ENCODE measurements around the gene DIPK1B. TPM values are rescaled to one million over a fixed set of nuclear protein-coding genes. Genes with fewer than 3 reads are reported as not detected.

Gene DIPK1B
- total and polyA plus RNA-seq, 2 donors (not counting 3 experiments of a cell fraction or from before 2014, with no cell fraction given), result 253 to 441 TPM

DNA sequence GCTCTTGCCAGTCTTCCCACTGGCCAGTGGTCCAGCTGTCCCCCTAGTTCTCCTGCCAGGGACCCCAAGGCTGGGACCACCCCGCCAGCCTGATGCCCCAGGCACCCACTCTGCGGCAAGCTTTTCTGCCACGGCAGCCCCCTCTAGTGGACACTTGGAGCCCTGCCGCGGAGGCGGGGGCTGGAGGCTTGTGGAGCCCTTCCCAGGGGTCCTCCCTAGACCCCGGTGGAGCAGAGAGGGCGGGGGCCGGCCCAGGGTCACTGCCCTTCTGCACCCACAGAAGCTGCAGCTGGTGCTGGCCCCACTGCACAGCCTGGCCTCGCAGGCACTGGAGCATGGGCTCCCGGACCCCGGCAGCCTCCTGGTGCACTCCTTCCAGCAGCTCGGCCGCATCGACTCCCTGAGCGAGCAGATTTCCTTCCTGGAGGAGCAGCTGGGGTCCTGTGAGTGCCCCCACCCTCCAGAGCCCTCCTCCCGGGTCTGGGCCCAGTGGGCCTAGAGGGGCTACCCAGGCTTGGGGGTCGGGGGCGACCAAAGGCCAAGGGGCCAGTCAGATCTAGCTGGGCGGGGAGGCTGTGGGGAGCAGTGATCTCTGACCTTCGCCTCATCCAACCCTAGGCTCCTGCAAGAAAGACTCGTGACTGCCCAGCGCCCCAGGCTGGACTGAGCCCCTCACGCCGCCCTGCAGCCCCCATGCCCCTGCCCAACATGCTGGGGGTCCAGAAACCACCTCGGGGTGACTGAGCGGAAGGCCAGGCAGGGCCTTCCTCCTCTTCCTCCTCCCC, 40.5 kb upstream of the DIPK1B start:
- Histone ChIP-seq H3K4me2 (ENCODE audit: insufficient read depth, low read length) (no peak overlapping the region), H3K9ac (replicated peaks; ENCODE audit: extremely low read depth, insufficient read depth, low read length) (no peak overlapping the region), H3K9me3 (replicated peaks; ENCODE audit: control insufficient read depth, insufficient read depth, low read length) (no peaks in the 10 kb centered on the region), H2AFZ (ENCODE audit: low read depth, low read length) (no peak overlapping the region), H3K4me1 (ENCODE audit: control insufficient read depth, extremely low read depth, insufficient read depth, low read length) (peaks cover 15% of the 10 kb centered on the region), H4K20me1 (replicated peaks; ENCODE audit: control insufficient read depth, extremely low read depth, insufficient read depth, low read length) (no peaks in the 10 kb centered on the region), H3K4me3 (replicated peaks in 1 of 3; ENCODE audit: insufficient read depth in 1 of 3, low read depth in 1 of 3, low read length in 3 of 3) (peak overlapping the region in 1 of 3 experiments; percentile 3), H3K79me2 (ENCODE audit: control insufficient read depth, insufficient read depth, low read length) (peaks cover 35% of the 10 kb centered on the region), H3K9me1 (replicated peaks; ENCODE audit: control insufficient read depth, extremely low read depth, insufficient read depth, low read length) (no peaks in the 10 kb centered on the region), H3K36me3 (ENCODE audit: control insufficient read depth in 2 of 2, extremely low read depth in 1 of 2, insufficient read depth in 2 of 2, low read length in 2 of 2) (peaks cover 32 to 60% of the 10 kb centered on the region in 2 experiments), H3K27me3 (ENCODE audit: control insufficient read depth in 2 of 2, insufficient read depth in 2 of 2, low read length in 2 of 2) (no peaks in the 10 kb centered on the region), H3K27ac (ENCODE audit: insufficient read depth, low read depth, low read length) (no peak overlapping the region)
- CTCF ChIA-PET, result interaction anchor here (0.7 to 6.3 kb wide), 10 partner anchors 15 to 783 kb away, joined by 3 to 45 read pairs (median 4); no protein-coding TSS in a partner anchor
- POLR2A ChIA-PET, result interaction anchor here (1.1 to 6.2 kb wide), 3 partner anchors 9 to 30 kb away, joined by 4 to 54 read pairs (median 5); partner anchors contain the start of gene EGFL7
- BruUV-seq (replicated peaks), result TSS peak; percentile 32
- intact Hi-C loops (cut with micrococcal nuclease), result loop anchor here (2.0 to 5.0 kb wide), 2 partner anchors 40 to 53 kb away; partner anchors contain the start of gene DIPK1B
- FAIRE-seq, result peak; percentile 55
- TF ChIP-seq GATA2 (IDR thresholded peaks at IDR 0.05; ENCODE audit: insufficient read depth, insufficient read length, low read depth, low read length) (no peak), JUN (IDR thresholded peaks at IDR 0.05; ENCODE audit: borderline replicate concordance, insufficient read depth, insufficient read length, low read depth) (no peak), EZH2 (IDR thresholded peaks at IDR 0.05; ENCODE audit: borderline replicate concordance, low read depth, low read length, severe bottlenecking) (no peak), FOS (IDR thresholded peaks at IDR 0.05; ENCODE audit: borderline replicate concordance, insufficient read depth, low read length) (no peak), POLR2AphosphoS5 (IDR thresholded peaks at IDR 0.05; ENCODE audit: insufficient read depth, low read depth, low read length) (peak; percentile 60), POLR2A (IDR thresholded peaks at IDR 0.05; ENCODE audit: low read depth, low read length) (peak; percentile 88), MYC (IDR thresholded peaks at IDR 0.05; ENCODE audit: low read depth, low read length) (no peak)
- TF ChIP-seq, protein P1, sequence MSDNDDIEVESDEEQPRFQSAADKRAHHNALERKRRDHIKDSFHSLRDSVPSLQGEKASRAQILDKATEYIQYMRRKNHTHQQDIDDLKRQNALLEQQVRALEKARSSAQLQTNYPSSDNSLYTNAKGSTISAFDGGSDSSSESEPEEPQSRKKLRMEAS (IDR thresholded peaks at IDR 0.05; ENCODE audit: insufficient read depth, insufficient read length), result no peak
- TF ChIP-seq, protein P2, sequence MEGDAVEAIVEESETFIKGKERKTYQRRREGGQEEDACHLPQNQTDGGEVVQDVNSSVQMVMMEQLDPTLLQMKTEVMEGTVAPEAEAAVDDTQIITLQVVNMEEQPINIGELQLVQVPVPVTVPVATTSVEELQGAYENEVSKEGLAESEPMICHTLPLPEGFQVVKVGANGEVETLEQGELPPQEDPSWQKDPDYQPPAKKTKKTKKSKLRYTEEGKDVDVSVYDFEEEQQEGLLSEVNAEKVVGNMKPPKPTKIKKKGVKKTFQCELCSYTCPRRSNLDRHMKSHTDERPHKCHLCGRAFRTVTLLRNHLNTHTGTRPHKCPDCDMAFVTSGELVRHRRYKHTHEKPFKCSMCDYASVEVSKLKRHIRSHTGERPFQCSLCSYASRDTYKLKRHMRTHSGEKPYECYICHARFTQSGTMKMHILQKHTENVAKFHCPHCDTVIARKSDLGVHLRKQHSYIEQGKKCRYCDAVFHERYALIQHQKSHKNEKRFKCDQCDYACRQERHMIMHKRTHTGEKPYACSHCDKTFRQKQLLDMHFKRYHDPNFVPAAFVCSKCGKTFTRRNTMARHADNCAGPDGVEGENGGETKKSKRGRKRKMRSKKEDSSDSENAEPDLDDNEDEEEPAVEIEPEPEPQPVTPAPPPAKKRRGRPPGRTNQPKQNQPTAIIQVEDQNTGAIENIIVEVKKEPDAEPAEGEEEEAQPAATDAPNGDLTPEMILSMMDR (IDR thresholded peaks at IDR 0.05; ENCODE audit: extremely low read depth in 1 of 2, insufficient read depth in 1 of 2, low read depth in 1 of 2, low read length in 2 of 2), result peak; percentile 77 to 83
- peak; percentile 62 for DNase-seq (ENCODE audit: low read depth, low spot score)
- dilution Hi-C loops (cut with MboI; ENCODE audit: extremely low pct_ligation_motif_present, low sequenced_read_pairs), result no loop called here
